Endothelial cell of umbilical vein (primary cell): ENCODE data around the gene BMPR1B. TPM values are rescaled to one million over a fixed set of nuclear protein-coding genes. Genes with fewer than 3 reads are reported as not detected.

Experiments
- BruUV-seq: library from RNA; stranded (reverse); fragments of 400-500 nt; replicated peaks from 2 replicates; lab custom pipeline; 2021; lab: Mats Ljungman, UMichigan
- CTCF ChIA-PET: fragments of 300-600, 350-600 bp; sonication (Branson Sonifier 250); formaldehyde crosslinking; loops from one replicate; lab custom pipeline; 2021; ENCODE audit warnings: antibody characterized with exemption, inconsistent platforms; lab: Charles Lee
- POLR2A ChIA-PET: fragments of 300-600, 350-600 bp; sonication (Branson Sonifier 250); formaldehyde crosslinking; loops from one replicate; lab custom pipeline; 2021; ENCODE audit warnings: antibody characterized with exemption, inconsistent platforms; lab: Charles Lee
- DNase-seq: peaks from one replicate; pipeline ENCODE4 v3.0.0-alpha.2; 2011; ENCODE audit warnings: low read depth, low spot score
- FAIRE-seq: peaks from 2 replicates; lab custom pipeline; 2011; peaks lifted over from hg19 to GRCh38; lab: Jason Lieb, UNC
- H2AFZ ChIP-seq: 2 replicates; pipeline ENCODE4 v1.6.0; 2012; ENCODE audit warnings: low read depth, low read length, control low read depth, inconsistent platforms
- H3K27ac ChIP-seq: 2 replicates; pipeline ENCODE4 v1.5.1; 2011; ENCODE audit warnings: low read depth, mild to moderate bottlenecking, control low read depth, low read length, moderate library complexity; ENCODE audit not compliant: insufficient read depth
- H3K27me3 ChIP-seq, 2 experiments: 2 replicates each; pipeline versions ENCODE4 v1.6.0 to v1.6.1; 2011; ENCODE audit warnings: low read length in 2 of 2, mixed read lengths in 1 of 2; ENCODE audit not compliant: control insufficient read depth in 2 of 2, insufficient read depth in 2 of 2
- H3K36me3 ChIP-seq, 2 experiments: 2 replicates in 1 of 2; 3 replicates in 1 of 2; pipeline ENCODE4 v1.5.1; 2011; ENCODE audit warnings: low read length in 2 of 2, mild to moderate bottlenecking in 1 of 2, moderate library complexity in 1 of 2; ENCODE audit not compliant: control insufficient read depth in 2 of 2, insufficient read depth in 2 of 2; ENCODE audit errors: extremely low read depth in 1 of 2
- H3K4me1 ChIP-seq: 3 replicates; pipeline ENCODE4 v1.5.1; 2011; ENCODE audit warnings: mild to moderate bottlenecking, low read length; ENCODE audit not compliant: control insufficient read depth, insufficient read depth; ENCODE audit errors: extremely low read depth
- H3K4me2 ChIP-seq: 2 replicates; pipeline ENCODE4 v1.6.1; 2011; ENCODE audit warnings: low read length, control low read depth, mixed read lengths; ENCODE audit not compliant: insufficient read depth
- H3K4me3 ChIP-seq, 3 experiments: fragments of 200-600 bp in 1 of 3; sonication (generic), shearing (Covaris generic) in 1 of 3; replicated peaks in 1 of 3; 2 replicates each; pipeline ENCODE4 v1.5.1; 2011 to 2016; ENCODE audit warnings: control low read depth in 3 of 3, low read length in 3 of 3, mild to moderate bottlenecking in 2 of 3, inconsistent platforms in 1 of 3, low read depth in 1 of 3, moderate library complexity in 1 of 3; ENCODE audit not compliant: insufficient read depth in 1 of 3
- H3K79me2 ChIP-seq: 2 replicates; pipeline ENCODE4 v1.6.0; 2012; ENCODE audit warnings: low read length, inconsistent platforms; ENCODE audit not compliant: control insufficient read depth, insufficient read depth
- H3K9ac ChIP-seq: replicated peaks from 2 replicates; pipeline ENCODE3; 2011; ENCODE audit warnings: low read length, control low read depth; ENCODE audit not compliant: insufficient read depth; ENCODE audit errors: extremely low read depth
- H3K9me1 ChIP-seq: replicated peaks from 3 replicates; pipeline ENCODE4 v1.6.0; 2011; ENCODE audit warnings: mild to moderate bottlenecking, low read length; ENCODE audit not compliant: control insufficient read depth, insufficient read depth; ENCODE audit errors: extremely low read depth
- H3K9me3 ChIP-seq: replicated peaks from 2 replicates; pipeline ENCODE4 v1.5.1; 2012; ENCODE audit warnings: low read length, inconsistent platforms; ENCODE audit not compliant: control insufficient read depth, insufficient read depth
- H4K20me1 ChIP-seq: replicated peaks from 2 replicates; pipeline ENCODE3; 2011; ENCODE audit warnings: mild to moderate bottlenecking, low read length; ENCODE audit not compliant: control insufficient read depth, insufficient read depth; ENCODE audit errors: extremely low read depth
- EZH2 ChIP-seq: IDR thresholded peaks from 2 replicates; pipeline ENCODE4 v1.6.1; 2012; ENCODE audit warnings: borderline replicate concordance, low read depth, mild to moderate bottlenecking, moderate library complexity, low read length, inconsistent platforms; ENCODE audit not compliant: severe bottlenecking
- FOS ChIP-seq: IDR thresholded peaks from 2 replicates; pipeline ENCODE4 v1.6.1; 2011; ENCODE audit warnings: mild to moderate bottlenecking, low read length, moderate library complexity, borderline replicate concordance; ENCODE audit not compliant: insufficient read depth
- GATA2 ChIP-seq: IDR thresholded peaks from 2 replicates; pipeline ENCODE4 v1.7.0; 2011; ENCODE audit warnings: low read depth, mild to moderate bottlenecking, moderate library complexity, mixed read lengths, low read length; ENCODE audit not compliant: insufficient read length, insufficient read depth
- JUN ChIP-seq: IDR thresholded peaks from 2 replicates; pipeline ENCODE4 v1.6.1; 2011; ENCODE audit warnings: borderline replicate concordance, low read depth; ENCODE audit not compliant: insufficient read length, insufficient read depth
- MYC ChIP-seq: IDR thresholded peaks from one replicate; pipeline ENCODE4 v1.6.1; 2011; ENCODE audit warnings: mild to moderate bottlenecking, low read depth, low read length
- POLR2A ChIP-seq: IDR thresholded peaks from 2 replicates; pipeline ENCODE4 v1.6.1; 2012; ENCODE audit warnings: low read depth, mild to moderate bottlenecking, control low read depth, low read length
- POLR2AphosphoS5 ChIP-seq: IDR thresholded peaks from 2 replicates; pipeline ENCODE4 v1.6.1; 2012; ENCODE audit warnings: low read depth, mild to moderate bottlenecking, control low read depth, low read length, moderate library complexity; ENCODE audit not compliant: insufficient read depth
- dilution Hi-C: fragments of 300-500 bp; cut with MboI; formaldehyde crosslinking; loops from one replicate; pipeline ENCODE4 v1.15.0; 2019; ENCODE audit warnings: low sequenced_read_pairs; ENCODE audit not compliant: extremely low pct_ligation_motif_present
- intact Hi-C: fragments of 100-400 bp; cut with micrococcal nuclease; formaldehyde crosslinking; loops from one replicate; pipeline ENCODE4 v1.10.0; 2022
- polyA plus RNA-seq, 4 experiments: library from polyadenylated mRNA; depleted of rRNA in 3 of 4; stranded (reverse) in 3 of 4; unstranded in 1 of 4; fragments of >200 nt; gene quantifications; 2 replicates each; pipeline versions ENCODE4 v1.2.1 to v1.2.3, GENCODE V29; 2011 to 2012; ENCODE audit warnings: missing spikeins in 1 of 4
- total RNA-seq: library from RNA; stranded (reverse); gene quantifications from 2 replicates; pipeline ENCODE4 v1.2.3, GENCODE V29; 2021
- TF ChIP-seq, protein P1 (sequence below), 2 donors: IDR thresholded peaks; 1 replicate in 1 of 2; 2 replicates in 1 of 2; pipeline ENCODE4 v1.5.1; 2011; ENCODE audit warnings: low read length in 2 of 2, mild to moderate bottlenecking in 2 of 2, moderate library complexity in 2 of 2, control low read depth in 1 of 2, inconsistent platforms in 1 of 2, low read depth in 1 of 2; ENCODE audit not compliant: insufficient read depth in 1 of 2; ENCODE audit errors: extremely low read depth in 1 of 2
- TF ChIP-seq, protein P2 (sequence below): IDR thresholded peaks from 2 replicates; pipeline ENCODE4 v1.6.1; 2011; ENCODE audit not compliant: insufficient read depth, insufficient read length

Gene BMPR1B
- total and polyA plus RNA-seq, 2 donors (not counting 3 experiments of a cell fraction or from before 2014, with no cell fraction given) = 0.28 to 2.1 TPM

DNA sequence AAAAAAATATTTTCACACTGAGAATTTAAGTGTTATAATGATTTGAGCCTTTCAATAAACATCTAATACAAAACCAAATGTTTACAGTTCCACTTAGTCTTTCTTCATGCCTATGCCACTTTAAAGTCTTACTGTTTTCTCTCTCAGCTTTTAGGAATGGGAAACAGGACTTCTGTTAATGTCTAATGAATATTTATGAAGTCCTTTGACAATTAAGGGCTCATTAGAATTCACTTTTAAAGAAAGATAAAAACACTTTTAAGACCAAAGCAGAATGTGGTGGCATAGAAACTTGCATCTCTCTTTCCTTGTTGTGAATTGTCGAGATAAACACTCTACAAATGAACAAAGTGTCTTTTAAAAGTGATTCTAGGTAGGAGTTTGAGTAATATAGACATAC is 315.9 kb downstream of the BMPR1B start:
- no peak overlapping the region for H3K9ac ChIP-seq
- FAIRE-seq (no peak), DNase-seq (no peak)
- no peaks in the 10 kb centered on the region for H3K27me3 ChIP-seq
- no peaks in the 10 kb centered on the region for H3K9me3 ChIP-seq
- H4K20me1 ChIP-seq = no peaks in the 10 kb centered on the region
- H3K4me2 ChIP-seq = no peak overlapping the region
- intact Hi-C loops = no loop called here
- H3K9me1 ChIP-seq = no peaks in the 10 kb centered on the region
- dilution Hi-C loops = no loop called here
- H3K4me1 ChIP-seq = peaks cover 1% of the 10 kb centered on the region
- H3K4me3 ChIP-seq = no peak overlapping the region
- H3K27ac ChIP-seq = no peak overlapping the region
- no peak for TF ChIP-seq EZH2
- no peak for TF ChIP-seq POLR2AphosphoS5
- no peak for TF ChIP-seq JUN
- TF ChIP-seq FOS = no peak
- TF ChIP-seq, protein P1, sequence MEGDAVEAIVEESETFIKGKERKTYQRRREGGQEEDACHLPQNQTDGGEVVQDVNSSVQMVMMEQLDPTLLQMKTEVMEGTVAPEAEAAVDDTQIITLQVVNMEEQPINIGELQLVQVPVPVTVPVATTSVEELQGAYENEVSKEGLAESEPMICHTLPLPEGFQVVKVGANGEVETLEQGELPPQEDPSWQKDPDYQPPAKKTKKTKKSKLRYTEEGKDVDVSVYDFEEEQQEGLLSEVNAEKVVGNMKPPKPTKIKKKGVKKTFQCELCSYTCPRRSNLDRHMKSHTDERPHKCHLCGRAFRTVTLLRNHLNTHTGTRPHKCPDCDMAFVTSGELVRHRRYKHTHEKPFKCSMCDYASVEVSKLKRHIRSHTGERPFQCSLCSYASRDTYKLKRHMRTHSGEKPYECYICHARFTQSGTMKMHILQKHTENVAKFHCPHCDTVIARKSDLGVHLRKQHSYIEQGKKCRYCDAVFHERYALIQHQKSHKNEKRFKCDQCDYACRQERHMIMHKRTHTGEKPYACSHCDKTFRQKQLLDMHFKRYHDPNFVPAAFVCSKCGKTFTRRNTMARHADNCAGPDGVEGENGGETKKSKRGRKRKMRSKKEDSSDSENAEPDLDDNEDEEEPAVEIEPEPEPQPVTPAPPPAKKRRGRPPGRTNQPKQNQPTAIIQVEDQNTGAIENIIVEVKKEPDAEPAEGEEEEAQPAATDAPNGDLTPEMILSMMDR (IDR thresholded peaks at IDR 0.05; ENCODE audit: extremely low read depth in 1 of 2, insufficient read depth in 1 of 2, low read depth in 1 of 2, low read length in 2 of 2) = no peak
- TF ChIP-seq, protein P2, sequence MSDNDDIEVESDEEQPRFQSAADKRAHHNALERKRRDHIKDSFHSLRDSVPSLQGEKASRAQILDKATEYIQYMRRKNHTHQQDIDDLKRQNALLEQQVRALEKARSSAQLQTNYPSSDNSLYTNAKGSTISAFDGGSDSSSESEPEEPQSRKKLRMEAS = no peak
- TF ChIP-seq POLR2A = no peak
- TF ChIP-seq MYC = no peak
- TF ChIP-seq GATA2 = no peak
- no TSS peak for BruUV-seq
- CTCF ChIA-PET = no interaction called here
- no peak overlapping the region for H2AFZ ChIP-seq
- no peaks in the 10 kb centered on the region for H3K36me3 ChIP-seq
- no peaks in the 10 kb centered on the region for H3K79me2 ChIP-seq
- POLR2A ChIA-PET = no interaction called here
